ENCODE measurements around the gene SLC25A13.

The SLC25A13 gene

DNA sequence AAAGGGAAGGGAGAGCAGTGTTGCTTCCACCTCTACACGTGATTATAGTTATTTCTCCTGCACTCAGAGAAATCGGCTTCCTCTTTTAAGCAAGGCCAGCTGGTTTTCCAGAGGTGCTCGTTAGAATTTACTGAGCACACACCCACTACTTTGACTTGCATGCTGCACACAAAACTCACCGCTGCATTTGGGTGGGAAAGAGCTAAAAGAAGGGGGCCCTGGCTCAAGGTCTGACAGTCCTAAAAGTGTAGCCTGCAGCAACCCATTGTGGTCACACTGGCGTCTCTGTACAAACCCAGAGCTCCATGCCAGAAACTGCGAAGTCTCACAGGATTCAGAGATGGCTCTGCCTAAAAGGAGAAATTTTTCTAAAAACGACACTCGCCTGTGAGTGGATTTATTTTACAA is 133.7 kb downstream of the SLC25A13 start:
- TF ChIP-seq, protein P1, sequence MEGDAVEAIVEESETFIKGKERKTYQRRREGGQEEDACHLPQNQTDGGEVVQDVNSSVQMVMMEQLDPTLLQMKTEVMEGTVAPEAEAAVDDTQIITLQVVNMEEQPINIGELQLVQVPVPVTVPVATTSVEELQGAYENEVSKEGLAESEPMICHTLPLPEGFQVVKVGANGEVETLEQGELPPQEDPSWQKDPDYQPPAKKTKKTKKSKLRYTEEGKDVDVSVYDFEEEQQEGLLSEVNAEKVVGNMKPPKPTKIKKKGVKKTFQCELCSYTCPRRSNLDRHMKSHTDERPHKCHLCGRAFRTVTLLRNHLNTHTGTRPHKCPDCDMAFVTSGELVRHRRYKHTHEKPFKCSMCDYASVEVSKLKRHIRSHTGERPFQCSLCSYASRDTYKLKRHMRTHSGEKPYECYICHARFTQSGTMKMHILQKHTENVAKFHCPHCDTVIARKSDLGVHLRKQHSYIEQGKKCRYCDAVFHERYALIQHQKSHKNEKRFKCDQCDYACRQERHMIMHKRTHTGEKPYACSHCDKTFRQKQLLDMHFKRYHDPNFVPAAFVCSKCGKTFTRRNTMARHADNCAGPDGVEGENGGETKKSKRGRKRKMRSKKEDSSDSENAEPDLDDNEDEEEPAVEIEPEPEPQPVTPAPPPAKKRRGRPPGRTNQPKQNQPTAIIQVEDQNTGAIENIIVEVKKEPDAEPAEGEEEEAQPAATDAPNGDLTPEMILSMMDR (IDR thresholded peaks at IDR 0.05) = no peak
- H3K27ac ChIP-seq = no peak overlapping the region
- peaks cover 78% of the 10 kb centered on the region for H3K36me3 ChIP-seq
- H3K9me3 ChIP-seq = no peaks in the 10 kb centered on the region
- no peak overlapping the region for H3K4me3 ChIP-seq (ENCODE audit: low read depth in 1 of 2, low read length in 1 of 2)
- no peaks in the 10 kb centered on the region for H3K27me3 ChIP-seq
- no peaks in the 10 kb centered on the region for H3K4me1 ChIP-seq (ENCODE audit: control insufficient read depth in 1 of 2, insufficient read depth in 1 of 2, low read depth in 1 of 2, low read length in 1 of 2)

DNA sequence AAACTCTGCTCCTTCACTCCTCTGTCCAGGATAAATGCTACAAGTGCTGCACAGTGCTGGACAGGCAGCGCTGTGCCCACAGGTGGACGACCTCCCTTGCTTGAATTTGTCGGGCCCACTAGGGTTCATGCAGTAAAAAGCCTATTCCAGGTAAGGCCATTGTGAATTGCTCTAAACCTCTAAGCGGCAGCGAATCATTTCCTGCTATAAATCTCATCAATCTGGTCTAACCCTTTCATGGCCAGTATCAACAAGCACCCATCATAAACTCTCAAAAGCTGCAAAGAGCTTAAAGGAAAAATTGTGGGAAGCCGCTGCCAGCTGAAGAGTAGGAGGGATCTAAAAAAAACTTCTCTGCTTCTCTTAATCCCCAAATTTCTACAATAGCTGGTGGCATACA is 134.2 kb downstream of the SLC25A13 start:
- H3K9me3 ChIP-seq = no peaks in the 10 kb centered on the region
- H3K27ac ChIP-seq = no peak overlapping the region
- TF ChIP-seq, protein P1 (IDR thresholded peaks at IDR 0.05) = no peak
- no peaks in the 10 kb centered on the region for H3K4me1 ChIP-seq (ENCODE audit: control insufficient read depth in 1 of 2, insufficient read depth in 1 of 2, low read depth in 1 of 2, low read length in 1 of 2)
- H3K27me3 ChIP-seq = no peaks in the 10 kb centered on the region
- peaks cover 78% of the 10 kb centered on the region for H3K36me3 ChIP-seq
- no peak overlapping the region for H3K4me3 ChIP-seq (ENCODE audit: low read depth in 1 of 2, low read length in 1 of 2)

DNA sequence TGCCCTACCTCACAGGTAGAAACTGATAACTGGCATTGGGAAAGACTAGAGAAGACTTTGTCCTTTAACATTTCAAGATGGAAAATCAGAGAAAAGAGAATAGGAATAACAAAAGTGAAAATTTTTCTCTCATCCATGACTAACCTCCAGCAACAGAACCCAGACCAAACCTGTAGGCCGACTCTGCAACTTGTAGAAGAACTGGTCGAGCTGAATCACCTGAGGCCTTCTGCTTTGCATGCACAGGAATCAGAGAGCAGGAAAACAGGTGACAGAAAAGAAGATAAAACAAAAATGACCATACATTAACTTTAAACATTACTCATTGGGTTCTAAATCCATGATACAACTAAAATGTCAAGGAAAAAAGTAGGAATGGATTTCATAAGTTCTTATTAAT is 137.1 kb downstream of the SLC25A13 start:
- H3K36me3 ChIP-seq = peaks cover 72% of the 10 kb centered on the region

DNA sequence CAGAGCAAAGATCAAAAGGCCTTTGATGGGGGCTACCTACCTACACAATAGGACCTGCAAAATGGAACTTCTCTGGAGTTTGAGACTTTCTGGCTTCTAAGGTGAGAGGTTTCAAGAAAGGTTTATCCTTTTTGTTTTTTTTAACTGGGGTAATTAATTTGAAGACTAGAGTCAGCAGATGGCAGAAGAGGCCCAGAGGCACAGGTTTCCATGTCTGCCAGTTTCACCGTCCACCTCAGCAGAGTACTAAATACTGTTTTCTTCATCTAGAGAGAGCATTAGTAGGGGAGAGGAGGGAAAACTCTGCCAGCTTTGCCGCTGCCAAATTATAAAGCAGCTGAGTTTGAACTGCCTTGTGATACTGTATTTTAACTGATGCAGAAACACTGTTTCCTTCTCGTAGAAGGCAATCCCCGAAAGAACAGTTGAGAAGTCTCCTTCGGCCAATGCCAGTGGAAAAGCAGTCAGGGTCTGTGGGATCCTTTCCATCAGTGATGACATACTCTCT is 138.7 kb downstream of the SLC25A13 start:
- Histone ChIP-seq H3K27ac (no peak overlapping the region), H3K36me3 (peaks cover 72% of the 10 kb centered on the region), H3K4me3 (ENCODE audit: low read depth in 1 of 2, low read length in 1 of 2) (no peak overlapping the region), H3K27me3 (no peaks in the 10 kb centered on the region), H3K4me1 (ENCODE audit: control insufficient read depth in 1 of 2, insufficient read depth in 1 of 2, low read depth in 1 of 2, low read length in 1 of 2) (no peaks in the 10 kb centered on the region), H3K9me3 (no peaks in the 10 kb centered on the region)
- TF ChIP-seq, protein P1 (IDR thresholded peaks at IDR 0.05) = no peak

More for the DNA sequence above, 137.1 kb downstream of the SLC25A13 start:
- Histone ChIP-seq H3K9me3 (no peaks in the 10 kb centered on the region), H3K27ac (no peak overlapping the region), H3K27me3 (no peaks in the 10 kb centered on the region), H3K4me1 (ENCODE audit: control insufficient read depth in 1 of 2, insufficient read depth in 1 of 2, low read depth in 1 of 2, low read length in 1 of 2) (no peaks in the 10 kb centered on the region), H3K4me3 (ENCODE audit: low read depth in 1 of 2, low read length in 1 of 2) (no peak overlapping the region)
- TF ChIP-seq, protein P1 (IDR thresholded peaks at IDR 0.05) = no peak

DNA sequence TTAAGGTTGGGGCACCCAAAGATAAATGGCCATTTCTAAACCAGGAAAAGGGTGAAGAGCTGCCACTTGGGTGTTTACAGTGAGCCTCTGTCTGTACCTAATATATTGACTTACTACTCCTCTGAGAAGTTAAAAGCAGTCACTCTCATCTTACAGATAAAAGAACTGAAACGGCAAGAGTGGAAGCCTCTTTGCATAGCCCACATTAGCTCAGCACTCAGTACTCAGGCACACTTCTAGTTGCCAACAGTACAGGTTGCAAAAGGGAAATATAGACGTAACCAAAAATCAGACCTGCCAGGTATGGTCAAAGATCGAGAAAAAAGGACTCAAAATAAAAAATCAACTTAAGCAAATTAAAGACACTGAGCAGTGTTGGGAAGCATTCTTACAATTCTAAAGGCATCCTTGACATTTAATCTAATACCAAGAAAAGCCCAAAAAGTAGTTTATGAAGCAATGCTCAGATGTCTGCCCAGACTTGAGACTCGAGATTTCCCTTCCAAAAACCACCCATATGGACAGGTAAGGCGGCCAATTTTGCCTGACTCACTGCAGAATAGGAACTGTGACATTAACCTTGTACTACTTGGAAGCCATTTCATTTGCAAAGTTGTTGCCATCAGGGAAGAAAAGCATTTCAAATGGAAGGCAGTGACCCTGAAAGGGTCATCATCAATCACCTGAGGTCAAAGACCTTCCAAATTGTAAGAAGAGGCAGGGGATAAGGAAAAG is 139.3 kb downstream of the SLC25A13 start:
- TF ChIP-seq, protein P1 (IDR thresholded peaks at IDR 0.05) = no peak
- Histone ChIP-seq H3K27me3 (no peaks in the 10 kb centered on the region), H3K4me3 (ENCODE audit: low read depth in 1 of 2, low read length in 1 of 2) (no peak overlapping the region), H3K9me3 (no peaks in the 10 kb centered on the region), H3K36me3 (peaks cover 75% of the 10 kb centered on the region), H3K27ac (no peak overlapping the region), H3K4me1 (ENCODE audit: control insufficient read depth in 1 of 2, insufficient read depth in 1 of 2, low read depth in 1 of 2, low read length in 1 of 2) (no peaks in the 10 kb centered on the region)

Data from neutrophil (primary cell).